Small intestine (tissue), 7 donors: ENCODE results near the gene FAAP100. TPM values are rescaled to one million over a fixed set of nuclear protein-coding genes. Genes with fewer than 3 reads are reported as not detected.

Experiments
- DNase-seq, 2 donors: peaks; one replicate each; pipeline versions ENCODE4 v3.0.0 to v3.0.0-alpha.2; 2013
- FAIRE-seq: peaks from 2 replicates; lab custom pipeline; 2012; peaks lifted over from hg19 to GRCh38; lab: Jason Lieb, UNC
- H3K27ac ChIP-seq, 3 donors: one replicate each; pipeline ENCODE4 v1.5.1; 2013; ENCODE audit warnings: low read length in 2 of 3, mild to moderate bottlenecking in 2 of 3, control low read depth in 1 of 3, inconsistent platforms in 1 of 3, low read depth in 1 of 3, moderate library complexity in 1 of 3
- H3K27me3 ChIP-seq, 3 donors: one replicate each; pipeline ENCODE4 v1.6.1; 2013; ENCODE audit warnings: low read length in 3 of 3, inconsistent platforms in 1 of 3; ENCODE audit not compliant: control insufficient read depth in 3 of 3, insufficient read depth in 3 of 3
- H3K36me3 ChIP-seq, 3 donors: one replicate each; pipeline ENCODE4 v1.6.1; 2013; ENCODE audit warnings: low read length in 3 of 3, inconsistent platforms in 1 of 3, low read depth in 1 of 3, mild to moderate bottlenecking in 1 of 3, moderate library complexity in 1 of 3; ENCODE audit not compliant: control insufficient read depth in 3 of 3, insufficient read depth in 2 of 3
- H3K4me1 ChIP-seq, 3 donors: one replicate each; pipeline ENCODE4 v1.6.1; 2013; ENCODE audit warnings: low read length in 2 of 3, inconsistent platforms in 1 of 3, low read depth in 1 of 3, mild to moderate bottlenecking in 1 of 3, moderate library complexity in 1 of 3; ENCODE audit not compliant: control insufficient read depth in 3 of 3, insufficient read depth in 2 of 3
- H3K4me3 ChIP-seq, 3 donors: one replicate each; pipeline ENCODE4 v1.5.1; 2013; ENCODE audit warnings: low read length in 3 of 3, control low read depth in 1 of 3, inconsistent platforms in 1 of 3, low read depth in 1 of 3, mild to moderate bottlenecking in 1 of 3, moderate library complexity in 1 of 3
- H3K9me3 ChIP-seq, 2 donors: one replicate each; pipeline ENCODE4 v1.6.1; 2013; ENCODE audit warnings: low read depth in 1 of 2, low read length in 1 of 2; ENCODE audit not compliant: control insufficient read depth in 2 of 2, insufficient read depth in 1 of 2
- WGBS, 3 donors: extraction: QIAGEN DNeasy Blood & Tissue Kit; methylation state at CpG; one replicate each; pipeline ENCODE4 v1.1.7; 2013; 5-methylcytosine and 5-hydroxymethylcytosine counted together
- polyA plus RNA-seq, 4 donors: library from polyadenylated mRNA; stranded (reverse) in 3 of 4; unstranded in 1 of 4; fragments of 200-250 nt in 3 of 4; fragments of 120-200 nt in 1 of 4; gene quantifications; one replicate each; pipeline versions ENCODE4 v1.2.1 to v1.2.3, GENCODE V29; 2013
- donor health status: healthy with polysubstance abuse.
- donor health status: control.
- donor health status: control.
- donor health status: Bipolar disorder and iron deficiency.
- donor health status: healthy.

FAAP100 gene
- polyA plus RNA-seq, 4 donors: 23.7 to 30.2 (median 26.9) TPM

GRCh38 chr17:81542431-81543338, 9.5 kb downstream of the FAAP100 start:
- DNase-seq (no peak), FAIRE-seq (no peak)
- Histone ChIP-seq H3K9me3 (no peaks in the 10 kb centered on the region), H3K27me3 (peaks cover 0 to 1% (median 0%) of the 10 kb centered on the region in 3 donors), H3K4me3 (no peak overlapping the region), H3K4me1 (peaks cover 0 to 3% (median 0%) of the 10 kb centered on the region in 3 donors), H3K36me3 (peaks cover 7 to 95% (median 11%) of the 10 kb centered on the region in 3 donors), H3K27ac (no peak overlapping the region)
- WGBS, 3 donors: 87 to 89% (median 89%) methylated on average over 15 of the region's 15 CpGs

GRCh38 chr17:81541123-81541522, 11.0 kb downstream of the FAAP100 start:
- Histone ChIP-seq H3K36me3 (peaks cover 2 to 79% (median 11%) of the 10 kb centered on the region in 3 donors), H3K9me3 (no peaks in the 10 kb centered on the region), H3K4me1 (peaks cover 0 to 16% (median 3%) of the 10 kb centered on the region in 3 donors), H3K27me3 (peaks cover 0 to 15% (median 2%) of the 10 kb centered on the region in 3 donors), H3K27ac (no peak overlapping the region), H3K4me3 (no peak overlapping the region)
- no peak for FAIRE-seq
- WGBS, 3 donors: 96 to 98% (median 96%) methylated on average over 14 to 16 of the region's 17 CpGs
- no peak for DNase-seq

- H3K4me3 ChIP-seq: no peak overlapping the region
- FAIRE-seq: no peak
- H3K27ac ChIP-seq: no peak overlapping the region
- DNase-seq: no peak
- WGBS, 3 donors: 94 to 99% (median 95%) methylated on average over 14 of the region's 14 CpGs
- peaks cover 0 to 20% (median 2%) of the 10 kb centered on the region in 3 donors for H3K27me3 ChIP-seq
- peaks cover 0 to 17% (median 3%) of the 10 kb centered on the region in 3 donors for H3K4me1 ChIP-seq
- peaks cover 2 to 74% (median 11%) of the 10 kb centered on the region in 3 donors for H3K36me3 ChIP-seq
- H3K9me3 ChIP-seq: no peaks in the 10 kb centered on the region
Measured at GRCh38 chr17:81540676-81541027, 11.5 kb downstream of the FAAP100 start.

GRCh38 chr17:81539961-81540675, 12.0 kb downstream of the FAAP100 start:
- no peak overlapping the region for H3K27ac ChIP-seq
- DNase-seq (no peak), FAIRE-seq (no peak)
- no peak overlapping the region for H3K4me3 ChIP-seq
- H3K27me3 ChIP-seq: peaks cover 0 to 20% (median 2%) of the 10 kb centered on the region in 3 donors
- H3K36me3 ChIP-seq: peaks cover under 1 to 69% (median 11%) of the 10 kb centered on the region in 3 donors
- H3K9me3 ChIP-seq: no peaks in the 10 kb centered on the region
- WGBS, 3 donors: 94 to 96% (median 95%) methylated on average over 27 to 28 of the region's 28 CpGs
- peaks cover 0 to 17% (median 3%) of the 10 kb centered on the region in 3 donors for H3K4me1 ChIP-seq

- no peak overlapping the region for H3K4me3 ChIP-seq
- peaks cover 0 to 20% (median 2%) of the 10 kb centered on the region in 3 donors for H3K27me3 ChIP-seq
- 83 to 93% (median 87%) methylated on average over 9 to 10 of the region's 10 CpGs for WGBS, 3 donors
- FAIRE-seq (no peak), DNase-seq (no peak)
- H3K36me3 ChIP-seq: peaks cover 0 to 64% (median 9%) of the 10 kb centered on the region in 3 donors
- H3K9me3 ChIP-seq: no peaks in the 10 kb centered on the region
- H3K4me1 ChIP-seq: peaks cover 0 to 17% (median 3%) of the 10 kb centered on the region in 3 donors
- H3K27ac ChIP-seq: no peak overlapping the region
Measured at GRCh38 chr17:81539571-81539900, 12.6 kb downstream of the FAAP100 start.

- Histone ChIP-seq H3K4me3 (no peak overlapping the region), H3K4me1 (peaks cover 0 to 17% (median 3%) of the 10 kb centered on the region in 3 donors), H3K9me3 (no peaks in the 10 kb centered on the region), H3K27ac (no peak overlapping the region), H3K36me3 (peaks cover 0 to 57% (median 7%) of the 10 kb centered on the region in 3 donors), H3K27me3 (peaks cover 0 to 20% (median 2%) of the 10 kb centered on the region in 3 donors)
- FAIRE-seq (no peak), DNase-seq (no peak)
- 84 to 88% (median 86%) methylated on average over 26 of the region's 26 CpGs for WGBS, 3 donors
Measured at GRCh38 chr17:81538651-81539570, 13.2 kb downstream of the FAAP100 start.

GRCh38 chr17:81537856-81538555, 14.1 kb downstream of the FAAP100 start:
- Histone ChIP-seq H3K27ac (no peak overlapping the region), H3K4me3 (no peak overlapping the region), H3K36me3 (peaks cover 0 to 48% (median 7%) of the 10 kb centered on the region in 3 donors), H3K9me3 (no peaks in the 10 kb centered on the region), H3K27me3 (peaks cover 0 to 20% (median 2%) of the 10 kb centered on the region in 3 donors), H3K4me1 (peaks cover 0 to 21% (median 3%) of the 10 kb centered on the region in 3 donors)
- FAIRE-seq (no peak), DNase-seq (peak in 1 of 2 donors; percentile 47)
- 21 to 55% (median 41%) methylated on average over 26 of the region's 26 CpGs for WGBS, 3 donors
